HG02642 (cell line): ENCODE data around the gene CDH12.

Experiments used
- ATAC-seq: cut with Tn5 transposase; IDR thresholded peaks from one replicate; pipeline ENCODE4 v1.9.1; 2021; ENCODE audit warnings: mild to moderate bottlenecking; ENCODE audit not compliant: unreplicated experiment, poor library complexity

CDH12 gene

GRCh38 chr5:21802100-21802499 lies 1051.0 kb downstream of the CDH12 start:
- no peak for ATAC-seq

DNA sequence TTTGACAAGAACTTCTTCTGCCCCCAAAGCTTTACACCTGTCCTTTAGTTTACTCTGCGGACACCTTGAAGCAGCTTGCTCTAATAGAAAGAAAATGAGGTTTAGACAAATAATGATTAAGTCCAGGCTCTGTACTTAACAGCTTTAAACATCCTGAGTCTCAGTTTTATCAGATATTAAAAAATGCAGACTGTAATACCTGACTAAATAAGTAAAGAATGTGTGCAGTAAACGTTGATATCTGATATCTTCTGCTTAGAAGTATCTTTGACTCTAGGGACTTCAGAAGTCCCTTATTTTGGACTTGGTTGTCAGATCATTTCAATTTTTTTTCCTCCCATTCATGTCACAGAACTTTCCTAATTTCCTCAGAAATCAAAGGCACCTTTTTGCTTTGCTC lies 1060.4 kb downstream of the CDH12 start:
- no peak for ATAC-seq

DNA sequence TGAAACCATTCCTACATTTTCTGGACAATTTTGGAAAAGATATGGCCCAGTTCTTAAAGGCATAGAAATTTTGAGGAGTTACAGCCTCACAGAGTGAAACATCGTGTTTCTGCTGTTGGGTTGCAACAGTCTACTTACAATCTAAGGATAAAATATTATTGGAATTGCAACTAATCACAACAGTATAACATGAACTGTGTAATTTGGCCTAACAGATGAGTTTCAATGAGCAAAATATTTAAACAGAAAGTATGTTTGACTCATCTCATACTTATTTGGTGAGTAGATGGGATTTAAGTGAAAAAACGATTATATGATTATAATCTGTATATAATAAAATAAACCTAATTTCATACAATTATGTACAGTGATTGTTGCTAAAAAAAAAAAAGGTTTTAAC lies 1061.8 kb downstream of the CDH12 start:
- ATAC-seq = no peak

DNA sequence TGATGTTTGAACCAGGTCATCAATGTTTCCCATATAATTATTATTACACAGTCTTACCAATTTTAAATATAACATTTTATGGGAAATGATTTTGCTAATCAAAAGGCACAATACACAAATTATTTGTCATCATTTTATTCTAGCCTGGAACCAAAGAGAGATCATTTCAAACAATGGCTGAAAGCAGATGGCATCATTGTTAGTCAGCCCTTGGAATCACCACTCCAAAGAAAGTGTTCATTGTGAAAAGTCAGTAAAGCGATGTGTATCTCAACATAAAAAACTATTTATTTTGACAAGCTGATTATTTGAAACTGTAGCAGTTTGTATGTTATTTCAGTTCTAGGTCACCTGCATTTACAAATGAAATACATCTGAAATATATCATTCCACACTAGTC lies 1068.7 kb downstream of the CDH12 start:
- no peak for ATAC-seq

- no peak for ATAC-seq
Measured at GRCh38 chr5:21783074-21783679, 1070.0 kb downstream of the CDH12 start.

DNA sequence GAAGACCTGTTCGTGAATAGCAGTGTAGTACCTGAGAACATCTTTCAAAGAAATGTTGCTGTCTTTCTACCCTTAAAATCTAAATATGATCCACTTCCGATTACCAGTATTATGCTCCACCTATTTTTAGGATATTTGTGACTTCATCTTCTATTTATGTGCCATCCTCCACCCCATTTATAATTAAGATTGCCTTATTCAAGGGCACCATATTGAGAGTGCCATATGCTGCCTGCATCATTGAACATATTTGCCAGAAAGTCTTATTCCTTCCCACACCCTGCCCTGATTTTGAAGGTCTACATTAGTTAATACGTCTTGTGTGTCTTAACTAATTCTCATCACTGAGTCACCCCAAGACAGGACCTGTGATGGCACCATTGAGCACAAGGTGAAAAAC lies 1076.7 kb downstream of the CDH12 start:
- no peak for ATAC-seq

DNA sequence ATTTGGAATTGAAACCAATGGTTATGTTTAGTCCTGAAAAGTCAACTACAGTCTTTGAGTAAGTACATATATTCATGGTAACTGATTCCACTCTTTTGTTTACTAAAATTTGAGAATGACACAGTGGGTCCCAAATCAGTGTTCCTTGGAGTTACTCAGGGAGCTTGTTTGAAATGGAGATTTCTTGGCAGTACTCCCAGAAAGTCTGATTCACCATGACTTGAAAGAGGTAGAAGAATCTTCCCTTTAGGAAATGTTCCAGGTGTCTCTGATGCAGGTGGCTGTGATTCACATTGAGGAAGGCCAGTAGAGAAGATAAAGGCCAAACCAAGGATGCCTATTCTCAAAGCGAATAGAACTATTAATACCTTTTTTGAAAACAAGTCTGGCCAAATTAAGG lies 1078.3 kb downstream of the CDH12 start:
- ATAC-seq = no peak

GRCh38 chr5:21774281-21774680 lies 1078.9 kb downstream of the CDH12 start:
- no peak for ATAC-seq

- no peak for ATAC-seq
Measured at GRCh38 chr5:21773456-21773855, 1079.7 kb downstream of the CDH12 start.

GRCh38 chr5:21765406-21765805 lies 1087.7 kb downstream of the CDH12 start:
- no peak for ATAC-seq

- ATAC-seq = no peak
Measured at GRCh38 chr5:21739096-21739495, 1114.0 kb downstream of the CDH12 start.

- ATAC-seq = no peak
Measured at GRCh38 chr5:21723500-21723899, 1129.6 kb downstream of the CDH12 start.

GRCh38 chr5:21711866-21712758 lies 1141.0 kb downstream of the CDH12 start:
- no peak for ATAC-seq

GRCh38 chr5:21709770-21710169 lies 1143.4 kb downstream of the CDH12 start:
- no peak for ATAC-seq

- no peak for ATAC-seq
Measured at GRCh38 chr5:21704974-21705668, 1148.0 kb downstream of the CDH12 start.

DNA sequence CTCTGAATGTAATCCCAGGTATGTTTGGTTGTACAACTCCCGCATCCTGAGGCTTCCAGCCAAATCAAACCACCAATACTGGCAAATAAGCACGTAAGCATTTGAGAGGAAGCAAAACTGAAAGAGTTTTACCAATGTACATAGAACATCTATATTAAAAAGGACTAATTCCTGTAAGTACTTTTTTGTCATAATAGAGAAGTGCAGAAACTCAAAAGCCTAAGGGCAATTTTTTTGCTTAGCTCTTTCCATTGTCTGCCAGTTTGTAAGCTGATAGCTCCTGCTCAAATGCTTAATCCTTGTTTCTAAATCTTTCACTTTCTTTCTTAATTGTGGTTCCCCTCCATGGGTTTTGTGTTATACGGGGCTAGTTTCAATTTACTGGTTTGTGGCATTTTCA lies 1151.8 kb downstream of the CDH12 start:
- no peak for ATAC-seq
